ENCODE measurements around the gene APBA1.

The APBA1 gene

GRCh38 chr9:69542058-69542457, 130.1 kb downstream of the APBA1 start:
- Histone ChIP-seq H3K36me3 (ENCODE audit: insufficient read depth, low read depth, low read length) (no peaks in the 10 kb centered on the region), H3K9ac (ENCODE audit: low read depth, low read length) (no peak overlapping the region), H3K27ac (ENCODE audit: low read length) (no peak overlapping the region), H3K4me3 (ENCODE audit: low read length) (no peak overlapping the region), H3K27me3 (ENCODE audit: insufficient read depth, low read length) (no peaks in the 10 kb centered on the region), H3K9me3 (ENCODE audit: insufficient read depth, low read depth, low read length) (no peaks in the 10 kb centered on the region), H3K4me1 (ENCODE audit: insufficient read depth, low read length) (peaks cover 12% of the 10 kb centered on the region; the same call in 1 of the 2 replicates)

- H3K4me3 ChIP-seq (ENCODE audit: low read length), result no peak overlapping the region
- no peak overlapping the region for H3K9ac ChIP-seq (ENCODE audit: low read depth, low read length)
- no peaks in the 10 kb centered on the region for H3K9me3 ChIP-seq (ENCODE audit: insufficient read depth, low read depth, low read length)
- H3K27ac ChIP-seq (ENCODE audit: low read length), result no peak overlapping the region
- no peaks in the 10 kb centered on the region for H3K36me3 ChIP-seq (ENCODE audit: insufficient read depth, low read depth, low read length)
- H3K27me3 ChIP-seq (ENCODE audit: insufficient read depth, low read length), result no peaks in the 10 kb centered on the region
- H3K4me1 ChIP-seq (ENCODE audit: insufficient read depth, low read length), result no peaks in the 10 kb centered on the region
Observed at GRCh38 chr9:69535911-69536310, 136.3 kb downstream of the APBA1 start.

GRCh38 chr9:69535286-69535832, 136.8 kb downstream of the APBA1 start:
- no peaks in the 10 kb centered on the region for H3K36me3 ChIP-seq (ENCODE audit: insufficient read depth, low read depth, low read length)
- H3K9me3 ChIP-seq (ENCODE audit: insufficient read depth, low read depth, low read length), result no peaks in the 10 kb centered on the region
- H3K4me1 ChIP-seq (ENCODE audit: insufficient read depth, low read length), result no peaks in the 10 kb centered on the region
- H3K27me3 ChIP-seq (ENCODE audit: insufficient read depth, low read length), result no peaks in the 10 kb centered on the region
- no peak overlapping the region for H3K4me3 ChIP-seq (ENCODE audit: low read length)
- H3K27ac ChIP-seq (ENCODE audit: low read length), result no peak overlapping the region
- H3K9ac ChIP-seq (ENCODE audit: low read depth, low read length), result no peak overlapping the region

- no peak overlapping the region for H3K4me3 ChIP-seq (ENCODE audit: low read length)
- no peaks in the 10 kb centered on the region for H3K9me3 ChIP-seq (ENCODE audit: insufficient read depth, low read depth, low read length)
- H3K27ac ChIP-seq (ENCODE audit: low read length), result no peak overlapping the region
- H3K27me3 ChIP-seq (ENCODE audit: insufficient read depth, low read length), result no peaks in the 10 kb centered on the region
- H3K4me1 ChIP-seq (ENCODE audit: insufficient read depth, low read length), result no peaks in the 10 kb centered on the region
- H3K9ac ChIP-seq (ENCODE audit: low read depth, low read length), result no peak overlapping the region
- no peaks in the 10 kb centered on the region for H3K36me3 ChIP-seq (ENCODE audit: insufficient read depth, low read depth, low read length)
Observed at GRCh38 chr9:69532396-69532795, 139.8 kb downstream of the APBA1 start.

GRCh38 chr9:69527454-69527853, 144.7 kb downstream of the APBA1 start:
- Histone ChIP-seq H3K27ac (ENCODE audit: low read length) (no peak overlapping the region), H3K4me1 (ENCODE audit: insufficient read depth, low read length) (no peaks in the 10 kb centered on the region), H3K9ac (ENCODE audit: low read depth, low read length) (no peak overlapping the region), H3K27me3 (ENCODE audit: insufficient read depth, low read length) (no peaks in the 10 kb centered on the region), H3K4me3 (ENCODE audit: low read length) (no peak overlapping the region), H3K36me3 (ENCODE audit: insufficient read depth, low read depth, low read length) (no peaks in the 10 kb centered on the region), H3K9me3 (ENCODE audit: insufficient read depth, low read depth, low read length) (no peaks in the 10 kb centered on the region)

GRCh38 chr9:69526699-69527098, 145.5 kb downstream of the APBA1 start:
- Histone ChIP-seq H3K9me3 (ENCODE audit: insufficient read depth, low read depth, low read length) (no peaks in the 10 kb centered on the region), H3K27me3 (ENCODE audit: insufficient read depth, low read length) (no peaks in the 10 kb centered on the region), H3K4me3 (ENCODE audit: low read length) (no peak overlapping the region), H3K36me3 (ENCODE audit: insufficient read depth, low read depth, low read length) (no peaks in the 10 kb centered on the region), H3K27ac (ENCODE audit: low read length) (no peak overlapping the region), H3K9ac (ENCODE audit: low read depth, low read length) (no peak overlapping the region), H3K4me1 (ENCODE audit: insufficient read depth, low read length) (no peaks in the 10 kb centered on the region)

GRCh38 chr9:69519470-69520240, 152.5 kb downstream of the APBA1 start:
- Histone ChIP-seq H3K27ac (ENCODE audit: low read length) (no peak overlapping the region), H3K9me3 (ENCODE audit: insufficient read depth, low read depth, low read length) (no peaks in the 10 kb centered on the region), H3K4me1 (ENCODE audit: insufficient read depth, low read length) (no peaks in the 10 kb centered on the region), H3K36me3 (ENCODE audit: insufficient read depth, low read depth, low read length) (no peaks in the 10 kb centered on the region), H3K4me3 (ENCODE audit: low read length) (no peak overlapping the region), H3K9ac (ENCODE audit: low read depth, low read length) (no peak overlapping the region), H3K27me3 (ENCODE audit: insufficient read depth, low read length) (no peaks in the 10 kb centered on the region)

GRCh38 chr9:69516353-69517322, 155.5 kb downstream of the APBA1 start:
- Histone ChIP-seq H3K4me3 (ENCODE audit: low read length) (no peak overlapping the region), H3K4me1 (ENCODE audit: insufficient read depth, low read length) (peaks cover 6% of the 10 kb centered on the region; the same call in 1 of the 2 replicates), H3K9ac (ENCODE audit: low read depth, low read length) (no peak overlapping the region), H3K27me3 (ENCODE audit: insufficient read depth, low read length) (no peaks in the 10 kb centered on the region), H3K27ac (ENCODE audit: low read length) (no peak overlapping the region), H3K9me3 (ENCODE audit: insufficient read depth, low read depth, low read length) (no peaks in the 10 kb centered on the region), H3K36me3 (ENCODE audit: insufficient read depth, low read depth, low read length) (no peaks in the 10 kb centered on the region)

GRCh38 chr9:69515810-69516209, 156.4 kb downstream of the APBA1 start:
- H3K9me3 ChIP-seq (ENCODE audit: insufficient read depth, low read depth, low read length), result no peaks in the 10 kb centered on the region
- H3K27me3 ChIP-seq (ENCODE audit: insufficient read depth, low read length), result no peaks in the 10 kb centered on the region
- no peak overlapping the region for H3K27ac ChIP-seq (ENCODE audit: low read length)
- H3K4me3 ChIP-seq (ENCODE audit: low read length), result no peak overlapping the region
- no peaks in the 10 kb centered on the region for H3K36me3 ChIP-seq (ENCODE audit: insufficient read depth, low read depth, low read length)
- no peak overlapping the region for H3K9ac ChIP-seq (ENCODE audit: low read depth, low read length)
- peaks cover 6% of the 10 kb centered on the region; the same call in 1 of the 2 replicates for H3K4me1 ChIP-seq (ENCODE audit: insufficient read depth, low read length)

- peaks cover 6% of the 10 kb centered on the region; the same call in 1 of the 2 replicates for H3K4me1 ChIP-seq (ENCODE audit: insufficient read depth, low read length)
- no peak overlapping the region for H3K9ac ChIP-seq (ENCODE audit: low read depth, low read length)
- H3K9me3 ChIP-seq (ENCODE audit: insufficient read depth, low read depth, low read length), result no peaks in the 10 kb centered on the region
- no peak overlapping the region for H3K4me3 ChIP-seq (ENCODE audit: low read length)
- H3K27me3 ChIP-seq (ENCODE audit: insufficient read depth, low read length), result no peaks in the 10 kb centered on the region
- H3K36me3 ChIP-seq (ENCODE audit: insufficient read depth, low read depth, low read length), result no peaks in the 10 kb centered on the region
- H3K27ac ChIP-seq (ENCODE audit: low read length), result no peak overlapping the region
Observed at GRCh38 chr9:69513141-69513820, 158.9 kb downstream of the APBA1 start.

- H3K4me1 ChIP-seq (ENCODE audit: insufficient read depth, low read length), result peaks cover 6% of the 10 kb centered on the region; the same call in 1 of the 2 replicates
- no peak overlapping the region for H3K27ac ChIP-seq (ENCODE audit: low read length)
- H3K9me3 ChIP-seq (ENCODE audit: insufficient read depth, low read depth, low read length), result no peaks in the 10 kb centered on the region
- H3K9ac ChIP-seq (ENCODE audit: low read depth, low read length), result no peak overlapping the region
- no peaks in the 10 kb centered on the region for H3K27me3 ChIP-seq (ENCODE audit: insufficient read depth, low read length)
- H3K4me3 ChIP-seq (ENCODE audit: low read length), result no peak overlapping the region
- no peaks in the 10 kb centered on the region for H3K36me3 ChIP-seq (ENCODE audit: insufficient read depth, low read depth, low read length)
Observed at GRCh38 chr9:69504058-69504457, 168.1 kb downstream of the APBA1 start.
